Choroid plexus epithelial cell (primary cell): Measurements from ENCODE around the gene SERP2.

ENCODE experiments used
- DNase-seq: peaks from one replicate; pipeline ENCODE4 v3.0.0-alpha.2; 2010; ENCODE audit warnings: low read depth
- H3K4me3 ChIP-seq: 2 replicates; pipeline ENCODE4 v1.5.1; 2011; ENCODE audit warnings: low read depth, mild to moderate bottlenecking, control low read depth, low read length, moderate library complexity
- CTCF ChIP-seq: conservative IDR thresholded peaks from 2 replicates; pipeline ENCODE4 v1.5.1; 2011; ENCODE audit warnings: low read depth, mild to moderate bottlenecking, control low read depth, inconsistent platforms, low read length, moderate library complexity

The SERP2 gene

DNA sequence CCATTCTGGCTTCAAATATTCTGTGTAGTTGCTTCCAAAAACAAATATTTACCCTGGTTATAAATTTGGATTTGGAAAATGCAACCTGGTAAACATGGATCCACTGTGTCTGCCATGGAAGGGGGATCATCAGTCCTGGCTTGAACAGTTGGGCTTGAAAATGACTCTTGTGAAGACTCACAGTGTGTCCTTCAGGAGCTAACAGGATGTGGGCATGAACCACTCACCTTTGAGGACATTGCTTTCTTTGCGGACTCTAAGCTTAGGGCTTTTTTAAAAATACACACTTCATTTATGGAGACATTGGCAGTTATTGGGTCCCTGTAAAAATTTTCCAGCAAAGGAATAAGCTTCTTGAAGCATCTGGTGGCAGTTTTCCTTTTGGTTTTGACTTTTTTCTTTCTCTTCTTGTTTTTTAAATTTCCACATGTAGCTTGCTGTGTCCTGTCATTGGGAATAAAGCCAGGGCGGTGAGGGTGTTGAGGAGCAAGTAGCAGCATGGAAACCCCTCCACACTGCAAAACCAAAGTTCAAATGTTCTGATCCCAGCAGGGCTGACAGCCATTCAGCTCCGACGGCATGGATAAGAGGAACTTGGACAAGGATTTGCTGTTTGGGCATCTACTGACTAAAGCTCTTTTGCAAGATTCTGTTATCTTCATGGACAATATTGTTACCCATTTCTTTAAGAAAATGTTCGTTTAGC is 39.5 kb upstream of the SERP2 start:
- no peak for TF ChIP-seq CTCF
- H3K4me3 ChIP-seq, result no peak overlapping the region
- no peak for DNase-seq

- no peak for TF ChIP-seq CTCF
- DNase-seq, result no peak
- H3K4me3 ChIP-seq, result no peak overlapping the region
Measured at GRCh38 chr13:44334751-44335150, 38.9 kb upstream of the SERP2 start.

- TF ChIP-seq CTCF, result no peak
- H3K4me3 ChIP-seq, result no peak overlapping the region
- no peak for DNase-seq
Measured at GRCh38 chr13:44336934-44337333, 36.7 kb upstream of the SERP2 start.

GRCh38 chr13:44337581-44337980 is 36.0 kb upstream of the SERP2 start:
- H3K4me3 ChIP-seq, result no peak overlapping the region
- TF ChIP-seq CTCF, result no peak
- DNase-seq, result no peak

DNA sequence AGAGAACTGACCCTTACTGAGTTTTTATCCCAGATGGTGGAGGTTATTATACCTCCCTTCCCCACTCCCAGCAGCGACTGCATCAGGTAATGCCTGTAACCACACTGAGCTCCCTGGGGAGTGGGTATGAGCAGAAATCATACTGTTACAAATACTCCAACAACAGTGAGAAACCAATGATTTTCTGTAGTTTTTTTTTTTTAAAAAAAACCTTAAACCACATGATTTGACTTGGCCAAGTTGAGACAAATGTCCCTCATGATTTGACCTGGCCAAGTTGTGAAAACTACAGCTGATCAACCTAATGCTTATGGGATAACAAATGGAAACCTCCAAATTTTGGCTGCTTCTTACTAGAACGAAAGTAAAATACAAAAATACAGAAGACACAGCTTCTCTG is 33.1 kb upstream of the SERP2 start:
- H3K4me3 ChIP-seq, result no peak overlapping the region
- no peak for TF ChIP-seq CTCF
- DNase-seq, result no peak

DNA sequence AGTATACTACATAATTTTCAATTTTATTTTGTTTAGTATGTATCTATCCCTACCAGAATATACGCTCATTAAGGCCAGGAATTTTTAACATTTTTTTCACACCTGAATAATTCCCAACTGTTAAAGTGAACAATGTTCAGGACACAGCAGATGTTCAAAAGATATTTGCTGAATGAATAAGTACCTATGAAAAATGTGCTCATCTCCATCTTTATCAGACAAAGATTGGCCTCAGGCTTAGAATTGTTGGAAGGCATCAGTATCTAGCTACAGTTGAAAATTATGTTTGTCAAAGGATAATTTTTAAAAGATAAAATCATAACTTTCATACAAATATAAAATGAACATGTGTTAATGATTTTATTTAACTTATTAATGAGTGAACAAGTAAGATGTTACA is 30.9 kb upstream of the SERP2 start:
- TF ChIP-seq CTCF, result no peak
- H3K4me3 ChIP-seq, result no peak overlapping the region
- no peak for DNase-seq

DNA sequence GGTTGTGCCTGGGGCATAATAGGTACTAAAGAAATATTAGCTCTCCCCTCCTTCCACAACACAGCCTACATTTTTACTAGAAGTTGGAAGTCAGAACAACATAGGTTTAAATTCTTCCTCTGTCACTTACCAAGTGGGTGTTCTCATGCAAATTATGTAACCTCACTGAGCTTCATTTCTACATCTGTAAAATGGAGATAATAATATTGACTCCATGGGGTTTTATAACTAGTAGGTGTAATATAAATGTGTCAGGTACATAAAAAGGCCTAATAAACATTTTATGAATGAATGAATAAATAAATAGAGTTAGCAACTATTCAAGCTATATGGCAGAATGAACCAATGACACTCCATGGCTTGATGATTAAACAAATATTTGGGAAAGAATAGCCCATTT is 27.1 kb upstream of the SERP2 start:
- TF ChIP-seq CTCF, result no peak
- no peak overlapping the region for H3K4me3 ChIP-seq
- DNase-seq, result no peak
